IMR-90 (cell line): Measurements from ENCODE around the gene LRRFIP1. TPM values are rescaled to one million over a fixed set of nuclear protein-coding genes. Genes with fewer than 3 reads are reported as not detected.

Experiments used
- ATAC-seq: fragments of 200-7000 bp; cut with Tn5 transposase; 2 replicates; pipeline ENCODE4 v1.9.1; 2020; ENCODE audit warnings: low read depth, mild to moderate bottlenecking, moderate library complexity
- BruUV-seq: library from RNA; stranded (reverse); fragments of 400-500 nt; replicated peaks from 2 replicates; lab custom pipeline; 2021; lab: Mats Ljungman, UMichigan
- CTCF ChIA-PET: fragments of 300-600 bp; formaldehyde crosslinking; extraction: SDS; loops from one replicate; lab custom pipeline; 2021; ENCODE audit warnings: antibody characterized with exemption; lab: Yijun Ruan, JAX
- POLR2A ChIA-PET: fragments of 300-600 bp; sonication (Branson Sonifier 250); formaldehyde crosslinking; loops from one replicate; lab custom pipeline; 2022; ENCODE audit warnings: antibody characterized with exemption; ENCODE audit not compliant: unreplicated experiment; lab: Charles Lee
- DNase-seq: peaks from one replicate; pipeline ENCODE4 v3.0.0; 2013
- H2AFZ ChIP-seq: replicated peaks from 2 replicates; pipeline ENCODE3; 2013; ENCODE audit warnings: low read length, mild to moderate bottlenecking; ENCODE audit not compliant: poor library complexity
- H2AK5ac ChIP-seq: 2 replicates; pipeline ENCODE4 v1.6.1; 2013; ENCODE audit warnings: low read depth, low read length, inconsistent platforms
- H2AK9ac ChIP-seq: replicated peaks from 2 replicates; pipeline ENCODE3; 2013; ENCODE audit warnings: mild to moderate bottlenecking, low read depth, low read length, moderate library complexity; ENCODE audit not compliant: poor library complexity
- H2BK120ac ChIP-seq: 2 replicates; pipeline ENCODE4 v1.6.1; 2013; ENCODE audit warnings: low read depth, low read length, inconsistent platforms
- H2BK15ac ChIP-seq: 3 replicates; pipeline ENCODE4 v1.6.1; 2013; ENCODE audit warnings: low read depth, low read length, inconsistent platforms
- H2BK20ac ChIP-seq: 2 replicates; pipeline ENCODE4 v1.6.1; 2013; ENCODE audit warnings: low read depth, mild to moderate bottlenecking, inconsistent platforms, low read length, moderate library complexity
- H2BK5ac ChIP-seq: 2 replicates; pipeline ENCODE4 v1.6.1; 2013; ENCODE audit warnings: mild to moderate bottlenecking, low read depth, low read length, inconsistent platforms; ENCODE audit not compliant: poor library complexity, severe bottlenecking
- H3K14ac ChIP-seq: replicated peaks from 2 replicates; pipeline ENCODE4 v1.6.1; 2013; ENCODE audit warnings: low read depth, low read length, inconsistent platforms
- H3K18ac ChIP-seq: 2 replicates; pipeline ENCODE4 v1.6.1; 2013; ENCODE audit warnings: low read depth, low read length, control low read depth
- H3K23ac ChIP-seq: 2 replicates; pipeline ENCODE4 v1.6.1; 2013; ENCODE audit warnings: low read depth, low read length, inconsistent platforms
- H3K27ac ChIP-seq: 2 replicates; pipeline ENCODE4 v1.5.1; 2013; ENCODE audit warnings: mild to moderate bottlenecking, control low read depth, low read length; ENCODE audit not compliant: insufficient read depth
- H3K27me3 ChIP-seq: 2 replicates; pipeline ENCODE4 v1.6.1; 2013; ENCODE audit warnings: low read length; ENCODE audit not compliant: control insufficient read depth, insufficient read depth
- H3K36me3 ChIP-seq: 2 replicates; pipeline ENCODE4 v1.6.1; 2013; ENCODE audit warnings: low read length, mixed read lengths; ENCODE audit not compliant: control insufficient read depth, insufficient read depth
- H3K4ac ChIP-seq: 2 replicates; pipeline ENCODE4 v1.6.1; 2013; ENCODE audit warnings: low read depth, low read length, inconsistent platforms
- H3K4me1 ChIP-seq: 2 replicates; pipeline ENCODE4 v1.6.1; 2013; ENCODE audit warnings: low read length, mixed read lengths; ENCODE audit not compliant: control insufficient read depth, insufficient read depth
- H3K4me2 ChIP-seq: 2 replicates; pipeline ENCODE4 v1.6.1; 2013; ENCODE audit warnings: low read depth, mild to moderate bottlenecking, control low read depth, low read length, moderate library complexity
- H3K4me3 ChIP-seq: 2 replicates; pipeline ENCODE4 v1.5.1; 2013; ENCODE audit warnings: low read depth, mild to moderate bottlenecking, control low read depth, low read length, moderate library complexity; ENCODE audit not compliant: insufficient read depth
- H3K56ac ChIP-seq: 2 replicates; pipeline ENCODE4 v1.6.1; 2013; ENCODE audit warnings: low read length, inconsistent platforms; ENCODE audit not compliant: insufficient read depth; ENCODE audit errors: extremely low read depth
- H3K79me1 ChIP-seq, 2 experiments: 2 replicates each; pipeline ENCODE4 v1.6.1; 2013; ENCODE audit warnings: low read length in 2 of 2, inconsistent platforms in 1 of 2, low read depth in 1 of 2
- H3K9ac ChIP-seq: 2 replicates; pipeline ENCODE4 v1.6.1; 2013; ENCODE audit warnings: low read depth, low read length, control low read depth
- H3K9me1 ChIP-seq: 2 replicates; pipeline ENCODE4 v1.6.1; 2013; ENCODE audit warnings: low read length, inconsistent platforms; ENCODE audit not compliant: insufficient read depth
- H3K9me3 ChIP-seq: 2 replicates; pipeline ENCODE4 v1.6.1; 2013; ENCODE audit warnings: low read length; ENCODE audit not compliant: control insufficient read depth, insufficient read depth
- H4K20me1 ChIP-seq: 2 replicates; pipeline ENCODE4 v1.6.1; 2013; ENCODE audit warnings: low read length, inconsistent platforms; ENCODE audit not compliant: insufficient read depth
- H4K5ac ChIP-seq: 2 replicates; pipeline ENCODE4 v1.6.1; 2013; ENCODE audit warnings: mild to moderate bottlenecking, low read depth, low read length, control low read depth
- H4K8ac ChIP-seq, 2 experiments: 2 replicates each; pipeline ENCODE4 v1.6.1; 2013; ENCODE audit warnings: low read depth in 2 of 2, low read length in 2 of 2, control low read depth in 1 of 2, inconsistent platforms in 1 of 2
- H4K91ac ChIP-seq: 2 replicates; pipeline ENCODE4 v1.6.1; 2013; ENCODE audit warnings: low read depth, low read length, inconsistent platforms; ENCODE audit not compliant: insufficient read depth
- BHLHE40 ChIP-seq: fragments of 150-350 bp; IDR thresholded peaks from 2 replicates; pipeline ENCODE4 v1.6.1; 2016; ENCODE audit warnings: mild to moderate bottlenecking, low read depth, low read length
- CEBPB ChIP-seq: IDR thresholded peaks from 2 replicates; pipeline ENCODE4 v1.6.1; 2012; ENCODE audit warnings: low read depth, low read length, improper control_type of control experiment
- CHD1 ChIP-seq: IDR thresholded peaks from 2 replicates; pipeline ENCODE4 v1.6.1; 2012; ENCODE audit warnings: low read depth, low read length, improper control_type of control experiment
- FOS ChIP-seq: fragments of 150-350 bp; IDR thresholded peaks from 2 replicates; pipeline ENCODE4 v1.6.1; 2016; ENCODE audit warnings: low read depth, low read length
- MAFK ChIP-seq: IDR thresholded peaks from 2 replicates; pipeline ENCODE4 v1.6.1; 2012; ENCODE audit warnings: low read depth, low read length, improper control_type of control experiment
- MAZ ChIP-seq: IDR thresholded peaks from 2 replicates; pipeline ENCODE4 v1.6.1; 2012; ENCODE audit warnings: low read depth, mild to moderate bottlenecking, low read length, improper control_type of control experiment, moderate library complexity, borderline replicate concordance
- MXI1 ChIP-seq: IDR thresholded peaks from 2 replicates; pipeline ENCODE4 v1.6.1; 2012; ENCODE audit warnings: low read depth, mild to moderate bottlenecking, low read length, moderate library complexity, borderline replicate concordance
- NFE2L2 ChIP-seq: fragments of 150-350 bp; IDR thresholded peaks from 2 replicates; pipeline ENCODE4 v1.6.1; 2016; ENCODE audit warnings: low read depth, mild to moderate bottlenecking, low read length
- POLR2A ChIP-seq: IDR thresholded peaks from 2 replicates; pipeline ENCODE4 v1.6.1; 2012; ENCODE audit warnings: mild to moderate bottlenecking, low read depth, low read length
- RAD21 ChIP-seq: IDR thresholded peaks from 2 replicates; pipeline ENCODE4 v1.6.1; 2012; ENCODE audit warnings: low read length, improper control_type of control experiment
- RCOR1 ChIP-seq: IDR thresholded peaks from 2 replicates; pipeline ENCODE4 v1.6.1; 2012; ENCODE audit warnings: mild to moderate bottlenecking, low read length, improper control_type of control experiment; ENCODE audit not compliant: insufficient replicate concordance
- RFX5 ChIP-seq: IDR thresholded peaks from 2 replicates; pipeline ENCODE4 v1.8.0; 2012; ENCODE audit warnings: low read depth, mild to moderate bottlenecking, low read length, moderate library complexity
- SMC3 ChIP-seq: fragments of 150-350 bp; IDR thresholded peaks from 2 replicates; pipeline ENCODE4 v1.6.1; 2016; ENCODE audit warnings: low read depth, mild to moderate bottlenecking, antibody characterized with exemption, low read length, moderate library complexity
- WGBS, 2 experiments: methylation state at CpG; one replicate each; pipeline versions ENCODE4 v1.1.5 to v1.1.7; 2013; ENCODE audit warnings: missing lambda C conversion rate in 2 of 2; ENCODE audit not compliant: insufficient read length in 1 of 2; ENCODE audit errors: extremely low coverage in 2 of 2; 5-methylcytosine and 5-hydroxymethylcytosine counted together
- dilution Hi-C: fragments of 300-500 bp; cut with HindIII; formaldehyde crosslinking; loops from one replicate; pipeline ENCODE4 v1.14.3; 2018; ENCODE audit warnings: low sequenced_read_pairs; ENCODE audit not compliant: unreplicated experiment
- in situ Hi-C: fragments of 300-500 bp; cut with MboI; formaldehyde crosslinking; loops from 3 replicates; pipeline ENCODE4 v1.14.3; 2019; ENCODE audit warnings: low sequenced_read_pairs, inconsistent platforms, mixed read lengths
- intact Hi-C: fragments of 100-400 bp; cut with micrococcal nuclease; formaldehyde crosslinking; loops from 2 replicates; pipeline ENCODE4 v1.10.0; 2022
- polyA plus RNA-seq, 3 experiments: library from polyadenylated mRNA; depleted of rRNA; stranded (reverse); fragments of >200 nt; gene quantifications; 2 replicates each; pipeline ENCODE4 v1.2.3, GENCODE V29; 2012; ENCODE audit warnings: low replicate concordance in 1 of 3
- total RNA-seq: library from RNA; depleted of rRNA; stranded (reverse); fragments of >200 nt; gene quantifications from 2 replicates; pipeline ENCODE4 v1.2.3, GENCODE V29; 2012
- TF ChIP-seq, protein P1 (sequence below): fragments of 150-350 bp; IDR thresholded peaks from 2 replicates; pipeline ENCODE4 v1.6.1; 2016; ENCODE audit warnings: low read depth, mild to moderate bottlenecking, low read length, moderate library complexity, borderline replicate concordance
- TF ChIP-seq, protein P2 (sequence below): fragments of 150-350 bp; IDR thresholded peaks from 2 replicates; pipeline ENCODE4 v1.6.1; 2017; ENCODE audit warnings: mild to moderate bottlenecking, antibody characterized with exemption, low read length, low read depth
- TF ChIP-seq, protein P3 (sequence below): conservative IDR thresholded peaks from 2 replicates; pipeline ENCODE4 v1.5.1; 2012; ENCODE audit warnings: mild to moderate bottlenecking, low read depth, low read length, improper control_type of control experiment

LRRFIP1 gene
- total and polyA plus RNA-seq, 2 of the 4 experiments (the other 2 are of a cell fraction) = 52.2 to 54.4 TPM

DNA sequence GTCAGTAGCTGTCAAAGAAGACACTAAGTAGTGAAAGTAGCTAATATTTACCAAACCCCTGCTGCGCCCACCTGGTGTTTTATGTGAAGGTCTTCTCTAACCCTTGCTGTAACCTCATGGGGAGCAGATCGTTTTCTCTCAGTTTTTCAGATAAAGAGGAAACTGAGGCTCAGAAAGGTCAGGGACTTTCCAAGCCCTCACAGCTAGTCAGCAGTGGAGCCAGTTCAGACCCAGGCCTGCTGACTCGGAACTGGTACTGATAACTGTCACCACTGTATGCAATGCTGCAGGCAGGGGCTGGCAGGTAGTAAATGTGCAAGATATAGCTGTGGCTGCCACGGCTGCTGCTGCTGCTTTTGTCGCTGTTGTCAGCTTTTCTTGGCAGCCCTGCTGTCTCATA lies 69.1 kb downstream of the LRRFIP1 start:
- Histone ChIP-seq H2BK5ac (peak overlapping the region; percentile 82), H3K4me2 (no peak overlapping the region), H3K36me3 (no peaks in the 10 kb centered on the region), H3K56ac (no peak overlapping the region), H3K14ac (peak overlapping the region; percentile 56), H4K5ac (peak overlapping the region; percentile 18; the same call in 1 of the 2 replicates), H3K27me3 (no peaks in the 10 kb centered on the region), H3K4ac (peak overlapping the region; percentile 63), H3K9me1 (peaks cover 38% of the 10 kb centered on the region), H2BK15ac (peak overlapping the region; percentile 50; the same call in 1 of the 3 replicates), H3K9ac (no peak overlapping the region), H3K79me1 (peaks cover 15 to 76% of the 10 kb centered on the region in 2 experiments), H2BK20ac (peak overlapping the region; percentile 68), H3K18ac (peak overlapping the region; percentile 22; the same call in 1 of the 2 replicates), H3K4me3 (no peak overlapping the region), H3K23ac (peak overlapping the region; percentile 31; the same call in 1 of the 2 replicates), H3K27ac (peak overlapping the region; percentile 56; the same call in 1 of the 2 replicates), H2AFZ (no peak overlapping the region), H2AK9ac (no peak overlapping the region), H4K91ac (0 out of 2 replicates have a peak overlapping the region, but pooled peaks have one; percentile 3), H2AK5ac (peak overlapping the region; percentile 75), H2BK120ac (no peak overlapping the region), H4K8ac (peak overlapping the region in 1 of 2 experiments; percentile 34; a peak in 1 of 4 replicates), H3K4me1 (peaks cover 46% of the 10 kb centered on the region), H4K20me1 (peaks cover 75% of the 10 kb centered on the region), H3K9me3 (no peaks in the 10 kb centered on the region)
- 90% methylated on average over 2 of the region's 5 CpGs; no CpG with 5 or more reads in 1 of the 2 experiments for WGBS, 2 experiments
- DNase-seq (no peak), ATAC-seq (no peak)
- CTCF ChIA-PET = no interaction called here
- intact Hi-C loops (no loop called here), in situ Hi-C loops (no loop called here), dilution Hi-C loops (no loop called here)
- TF ChIP-seq RCOR1 (no peak), MAZ (no peak), RAD21 (no peak), MAFK (no peak), NFE2L2 (no peak), MXI1 (no peak), RFX5 (no peak), CHD1 (no peak), SMC3 (no peak), FOS (no peak), CEBPB (no peak), BHLHE40 (no peak), POLR2A (no peak)
- TF ChIP-seq, protein P1, sequence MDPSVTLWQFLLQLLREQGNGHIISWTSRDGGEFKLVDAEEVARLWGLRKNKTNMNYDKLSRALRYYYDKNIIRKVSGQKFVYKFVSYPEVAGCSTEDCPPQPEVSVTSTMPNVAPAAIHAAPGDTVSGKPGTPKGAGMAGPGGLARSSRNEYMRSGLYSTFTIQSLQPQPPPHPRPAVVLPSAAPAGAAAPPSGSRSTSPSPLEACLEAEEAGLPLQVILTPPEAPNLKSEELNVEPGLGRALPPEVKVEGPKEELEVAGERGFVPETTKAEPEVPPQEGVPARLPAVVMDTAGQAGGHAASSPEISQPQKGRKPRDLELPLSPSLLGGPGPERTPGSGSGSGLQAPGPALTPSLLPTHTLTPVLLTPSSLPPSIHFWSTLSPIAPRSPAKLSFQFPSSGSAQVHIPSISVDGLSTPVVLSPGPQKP = no peak
- TF ChIP-seq, protein P2, sequence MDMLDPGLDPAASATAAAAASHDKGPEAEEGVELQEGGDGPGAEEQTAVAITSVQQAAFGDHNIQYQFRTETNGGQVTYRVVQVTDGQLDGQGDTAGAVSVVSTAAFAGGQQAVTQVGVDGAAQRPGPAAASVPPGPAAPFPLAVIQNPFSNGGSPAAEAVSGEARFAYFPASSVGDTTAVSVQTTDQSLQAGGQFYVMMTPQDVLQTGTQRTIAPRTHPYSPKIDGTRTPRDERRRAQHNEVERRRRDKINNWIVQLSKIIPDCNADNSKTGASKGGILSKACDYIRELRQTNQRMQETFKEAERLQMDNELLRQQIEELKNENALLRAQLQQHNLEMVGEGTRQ = no peak
- TF ChIP-seq, protein P3, sequence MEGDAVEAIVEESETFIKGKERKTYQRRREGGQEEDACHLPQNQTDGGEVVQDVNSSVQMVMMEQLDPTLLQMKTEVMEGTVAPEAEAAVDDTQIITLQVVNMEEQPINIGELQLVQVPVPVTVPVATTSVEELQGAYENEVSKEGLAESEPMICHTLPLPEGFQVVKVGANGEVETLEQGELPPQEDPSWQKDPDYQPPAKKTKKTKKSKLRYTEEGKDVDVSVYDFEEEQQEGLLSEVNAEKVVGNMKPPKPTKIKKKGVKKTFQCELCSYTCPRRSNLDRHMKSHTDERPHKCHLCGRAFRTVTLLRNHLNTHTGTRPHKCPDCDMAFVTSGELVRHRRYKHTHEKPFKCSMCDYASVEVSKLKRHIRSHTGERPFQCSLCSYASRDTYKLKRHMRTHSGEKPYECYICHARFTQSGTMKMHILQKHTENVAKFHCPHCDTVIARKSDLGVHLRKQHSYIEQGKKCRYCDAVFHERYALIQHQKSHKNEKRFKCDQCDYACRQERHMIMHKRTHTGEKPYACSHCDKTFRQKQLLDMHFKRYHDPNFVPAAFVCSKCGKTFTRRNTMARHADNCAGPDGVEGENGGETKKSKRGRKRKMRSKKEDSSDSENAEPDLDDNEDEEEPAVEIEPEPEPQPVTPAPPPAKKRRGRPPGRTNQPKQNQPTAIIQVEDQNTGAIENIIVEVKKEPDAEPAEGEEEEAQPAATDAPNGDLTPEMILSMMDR = no peak
- no TSS peak for BruUV-seq
- POLR2A ChIA-PET = no interaction called here
